Measurements from ENCODE around the gene RASSF5.

DNA sequence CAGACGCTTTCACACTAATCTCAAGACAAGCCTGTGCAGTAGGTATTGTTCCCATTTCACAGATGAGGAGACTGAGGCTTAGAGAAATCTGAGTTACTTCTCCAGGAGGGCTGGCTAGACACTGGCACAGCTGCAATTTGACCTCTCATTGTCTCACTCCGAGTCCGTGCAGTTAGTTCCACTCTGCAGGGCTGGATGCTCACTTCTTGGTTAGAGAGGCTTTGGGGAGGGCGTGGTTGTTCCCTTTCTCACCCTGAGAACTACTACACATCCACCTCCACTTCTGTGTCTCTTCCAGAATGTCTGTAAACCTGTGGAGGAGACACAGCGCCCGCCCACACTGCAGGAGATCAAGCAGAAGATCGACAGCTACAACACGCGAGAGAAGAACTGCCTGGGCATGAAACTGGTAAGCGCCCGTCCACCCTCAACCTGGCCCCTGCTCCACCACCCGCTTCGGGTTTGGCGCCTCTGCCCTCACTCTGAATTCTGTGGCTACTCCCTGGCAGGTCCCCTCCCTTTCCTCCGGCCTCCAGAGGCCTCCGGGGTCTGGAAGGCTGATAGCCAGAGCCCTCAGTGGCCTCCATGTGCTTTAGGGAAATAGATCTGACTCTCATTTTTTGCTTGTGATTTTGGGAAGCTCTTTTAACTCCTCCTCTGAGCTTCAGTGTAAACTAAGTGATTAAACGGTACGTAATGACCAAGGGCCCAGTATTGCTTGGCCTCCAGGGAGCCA, 75.8 kb downstream of the RASSF5 start:
- TF ChIP-seq GATA2 (IDR thresholded peaks at IDR 0.05; ENCODE audit: low read depth, low read length) (no peak), GATA3 (IDR thresholded peaks at IDR 0.05; ENCODE audit: low read depth, low read length) (no peak)

Measured in SH-SY5Y (cell line).